GM03348 (cell line): ENCODE data around the gene CR1L.
"Not testable (repeated sequence)": the region's sequence is repeated elsewhere in the genome, so short reads cannot be mapped to it uniquely, and the experiment has no call there.

Source experiments
- DNase-seq: peaks from one replicate; pipeline ENCODE4 v3.0.0; 2012; ENCODE audit warnings: low spot score

CR1L gene

DNA sequence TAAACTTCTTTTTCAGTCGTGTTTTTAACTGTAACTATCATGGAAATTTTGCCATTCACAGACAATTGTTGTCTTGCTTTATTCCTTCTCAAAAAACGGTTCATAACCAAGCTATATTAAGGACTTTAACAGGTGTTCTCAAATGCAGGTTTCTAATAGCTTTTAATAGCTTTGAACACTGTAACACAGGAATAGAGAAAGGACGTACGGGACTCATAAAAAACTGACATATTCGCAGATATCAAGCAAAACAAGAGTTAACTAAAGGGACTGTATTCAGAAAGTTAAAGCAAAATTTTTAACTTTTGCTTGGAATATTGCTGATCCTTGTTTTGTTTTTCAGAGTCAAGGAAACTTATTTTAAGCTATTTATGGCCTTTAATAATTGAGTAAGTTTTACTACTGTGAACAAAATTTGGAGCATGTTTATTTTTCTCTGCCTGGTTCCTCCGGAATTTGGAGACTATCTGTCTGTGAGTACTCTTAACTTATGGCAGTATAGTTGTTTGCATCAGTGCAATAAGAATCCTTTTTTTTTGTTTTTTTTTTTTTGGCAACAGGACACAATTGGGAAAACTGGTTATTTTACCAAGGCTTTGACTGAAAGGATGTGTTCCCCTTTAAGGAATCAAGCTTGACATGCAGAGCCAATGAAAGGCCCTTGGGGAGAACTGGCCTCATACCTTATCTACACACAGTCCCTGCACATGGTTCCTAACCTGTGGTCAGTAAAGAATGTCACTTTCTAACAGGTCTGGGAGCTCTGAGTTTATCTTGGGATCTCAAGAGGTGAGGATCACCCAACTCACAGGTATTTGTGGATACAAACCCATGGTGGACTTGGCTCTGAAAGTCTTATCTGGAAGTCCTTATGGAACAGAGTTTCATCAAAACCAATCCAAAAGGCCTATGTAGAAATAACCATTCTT lies 101.2 kb downstream of the CR1L start:
- no peak for DNase-seq

DNA sequence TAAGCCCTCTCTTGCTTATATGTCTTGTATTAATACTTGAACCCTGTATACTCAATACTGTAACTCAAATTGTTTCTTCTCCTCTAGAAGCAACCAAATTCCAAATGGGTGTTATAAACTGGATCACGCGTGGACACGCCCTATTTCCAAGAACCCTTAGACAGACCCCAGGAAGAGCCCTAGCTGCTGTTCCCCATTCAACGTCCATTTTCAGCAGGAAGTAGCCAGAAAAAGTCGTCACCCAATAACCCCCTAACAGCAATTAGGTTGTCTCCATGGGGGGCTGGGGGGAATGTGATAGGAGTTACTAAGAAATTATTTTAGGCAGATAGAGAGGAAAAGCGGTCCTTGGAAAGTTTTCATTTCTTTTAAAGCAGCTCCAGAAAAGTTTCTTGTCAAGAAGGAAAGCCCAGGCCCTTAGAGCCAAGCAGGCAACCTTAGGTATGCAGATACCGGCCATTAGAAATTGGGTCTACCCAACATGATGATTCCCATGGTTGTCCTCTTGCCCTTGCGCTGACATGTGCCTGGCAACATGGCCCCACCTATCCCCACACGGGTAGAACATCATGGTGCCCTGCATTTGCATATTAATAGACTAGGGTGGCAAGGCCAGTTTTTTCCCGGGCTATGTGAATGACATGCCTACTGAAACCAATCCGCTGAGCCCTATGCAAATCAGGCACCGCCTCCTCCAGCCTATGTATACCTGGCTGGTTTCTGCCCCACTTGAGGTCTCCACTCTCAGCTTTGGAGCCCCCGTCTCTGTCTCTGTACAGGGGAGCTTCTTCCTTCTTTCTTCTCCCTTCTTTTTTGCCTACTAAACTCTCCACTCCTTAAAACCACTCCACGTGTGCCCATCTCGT lies 102.9 kb downstream of the CR1L start:
- no peak for DNase-seq

GRCh38 chr1:207748737-207749528 lies 104.0 kb downstream of the CR1L start:
- DNase-seq = no peak

GRCh38 chr1:207750631-207751305 lies 105.8 kb downstream of the CR1L start:
- no peak for DNase-seq

GRCh38 chr1:207751463-207751789 lies 106.5 kb downstream of the CR1L start:
- DNase-seq = not testable (repeated sequence)

DNA sequence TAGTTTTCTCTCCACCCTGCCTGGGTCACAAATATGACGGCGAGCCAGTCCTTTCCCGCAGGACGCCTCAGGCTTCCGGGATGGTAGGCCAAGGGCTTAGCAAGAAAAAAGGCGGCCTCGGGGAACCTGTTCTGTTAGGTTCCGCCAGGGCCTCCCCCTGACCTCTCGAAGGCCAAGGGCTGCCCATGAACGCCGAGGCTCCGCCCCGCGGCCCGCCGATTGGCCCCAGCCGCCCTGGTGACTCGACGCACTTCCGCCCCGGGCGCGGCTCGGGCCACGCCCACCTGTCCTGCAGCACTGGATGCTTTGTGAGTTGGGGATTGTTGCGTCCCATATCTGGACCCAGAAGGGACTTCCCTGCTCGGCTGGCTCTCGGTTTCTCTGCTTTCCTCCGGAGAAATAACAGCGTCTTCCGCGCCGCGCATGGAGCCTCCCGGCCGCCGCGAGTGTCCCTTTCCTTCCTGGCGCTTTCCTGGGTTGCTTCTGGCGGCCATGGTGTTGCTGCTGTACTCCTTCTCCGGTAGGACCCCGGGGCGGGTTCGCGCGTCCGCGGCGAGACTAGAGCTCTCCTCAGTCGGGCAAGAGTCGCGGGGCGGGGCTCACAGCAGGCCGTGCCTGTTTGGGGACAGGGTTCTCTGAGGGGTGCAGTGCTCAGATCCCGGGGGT lies 107.0 kb downstream of the CR1L start, which contains the start of gene CD46:
Gene CD46 (plus strand): TSS at position 265 of the 666 bp plus-strand sequence. CDS start 159 bp downstream, at position 424.
- peak; percentile 98 for DNase-seq

GRCh38 chr1:207752456-207752998 lies 107.6 kb downstream of the CR1L start:
- DNase-seq = no peak

DNA sequence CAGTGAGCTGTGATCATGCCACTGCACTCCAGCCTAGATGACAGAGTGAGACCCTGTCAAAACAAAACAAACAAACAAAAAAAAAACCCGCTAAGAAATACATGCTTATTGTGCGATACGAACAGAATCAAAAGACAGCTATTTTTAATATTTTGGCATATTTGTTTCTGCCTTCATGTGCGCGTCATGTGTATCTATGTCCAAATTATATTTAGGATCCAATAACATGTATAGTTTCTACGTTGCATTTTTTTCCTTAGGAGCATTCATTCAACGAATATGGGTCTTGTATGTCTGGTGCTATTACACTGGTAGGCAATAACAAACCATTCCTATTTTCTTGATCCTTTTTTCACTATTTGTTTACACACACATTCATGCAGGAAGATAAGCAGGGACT lies 108.7 kb downstream of the CR1L start:
- DNase-seq = no peak

DNA sequence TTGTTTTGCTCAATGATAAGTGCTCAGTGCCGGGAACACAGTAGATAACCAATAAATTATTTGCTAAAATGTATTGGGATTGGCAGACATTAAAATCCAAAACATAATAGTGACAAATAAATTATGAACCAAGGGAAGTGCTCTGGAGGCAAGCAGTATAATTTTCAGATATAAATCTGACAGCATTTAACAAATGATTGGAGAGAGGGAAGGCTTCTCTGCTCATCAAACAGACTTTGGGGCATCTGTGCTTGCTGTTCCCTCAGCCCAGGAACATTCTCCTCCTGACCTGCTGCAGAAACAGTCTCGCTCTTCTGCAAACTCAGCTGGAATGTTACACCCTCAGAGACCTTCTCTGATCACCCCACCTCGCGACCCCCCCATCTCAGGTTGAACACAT lies 109.1 kb downstream of the CR1L start:
- DNase-seq = no peak

GRCh38 chr1:207754974-207755700 lies 110.2 kb downstream of the CR1L start:
- DNase-seq = no peak

DNA sequence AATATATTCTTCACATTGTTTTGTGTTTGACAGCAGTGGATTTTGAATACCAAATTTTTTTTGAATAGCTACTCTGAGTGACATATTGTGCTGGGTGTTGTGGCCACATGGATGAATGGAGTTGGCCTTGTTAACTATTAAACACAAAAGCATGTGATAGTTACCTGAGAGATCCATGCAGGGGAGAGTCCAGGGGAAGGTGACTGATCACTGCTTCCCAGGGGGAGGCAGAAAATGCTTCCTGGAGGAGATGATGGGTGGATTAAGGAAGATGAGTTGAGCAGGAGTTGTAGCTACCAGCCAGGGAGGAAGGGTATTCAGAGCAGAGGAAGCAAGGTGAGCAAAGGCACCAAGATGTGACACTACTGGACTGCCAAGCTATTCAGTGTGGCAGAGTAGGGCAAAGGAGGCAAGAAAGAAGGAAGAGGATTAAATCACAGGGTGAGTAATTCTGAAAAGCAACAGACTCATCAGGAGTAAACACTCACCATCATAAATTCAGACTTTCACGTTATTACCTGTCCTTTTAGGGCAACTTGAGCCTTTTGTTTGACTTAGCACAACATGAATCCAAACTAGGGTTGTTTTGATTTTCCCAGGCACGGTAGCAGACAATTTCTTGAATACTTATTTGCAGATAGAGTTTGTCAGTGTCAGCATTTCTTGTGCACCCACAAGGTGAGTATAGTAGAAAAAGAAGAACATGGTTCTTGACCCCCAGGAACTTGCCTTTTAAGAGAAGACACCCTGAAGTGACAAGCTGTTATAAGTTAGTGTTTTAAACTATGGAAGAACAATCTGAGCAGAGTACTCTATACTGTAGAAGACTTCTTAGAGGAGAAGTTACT lies 111.1 kb downstream of the CR1L start:
- no peak for DNase-seq

- no peak for DNase-seq
Measured at GRCh38 chr1:207762622-207763021, 117.7 kb downstream of the CR1L start.

GRCh38 chr1:207763091-207763490 lies 118.2 kb downstream of the CR1L start:
- no peak for DNase-seq

DNA sequence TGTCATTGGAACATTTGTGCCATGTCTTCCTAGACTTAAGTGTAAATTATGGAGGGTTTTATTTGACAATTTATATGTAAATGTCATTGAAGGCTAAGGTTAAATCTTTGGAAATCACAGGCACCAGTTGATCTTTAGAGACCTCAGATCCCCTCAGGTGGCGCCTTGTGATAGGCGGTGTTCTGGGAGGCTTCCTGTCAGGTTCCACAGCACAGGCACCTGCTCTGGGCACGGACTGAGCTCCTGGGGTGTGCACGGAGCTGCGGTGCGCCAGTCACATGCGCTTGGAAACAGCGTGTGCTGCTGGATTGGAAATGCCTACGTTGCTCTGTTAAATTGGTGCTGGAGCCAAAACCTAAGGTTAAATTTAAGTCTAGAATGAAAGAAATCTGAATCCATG lies 119.0 kb downstream of the CR1L start:
- DNase-seq = no peak

GRCh38 chr1:207766569-207766968 lies 121.6 kb downstream of the CR1L start:
- no peak for DNase-seq

DNA sequence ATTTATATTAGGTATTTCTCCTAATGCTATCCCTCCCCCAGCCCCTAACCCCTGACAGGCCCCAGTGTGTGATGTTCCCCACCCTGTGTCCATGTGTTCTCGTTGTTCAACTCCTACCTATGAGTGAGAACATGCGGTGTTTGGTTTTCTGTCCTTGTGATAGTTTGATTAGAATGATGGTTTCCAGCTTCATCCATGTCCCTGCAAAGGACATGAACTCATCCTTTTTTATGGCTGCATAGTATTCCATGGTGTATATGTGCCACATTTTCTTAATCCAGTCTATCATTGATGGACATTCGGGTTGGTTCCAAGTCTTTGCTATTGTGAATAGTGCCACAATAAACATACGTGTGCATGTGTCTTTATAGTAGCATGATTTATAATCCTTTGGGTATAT lies 125.6 kb downstream of the CR1L start:
- DNase-seq = not testable (repeated sequence)
